Kidney capillary endothelial cell (primary cell): ENCODE data around the gene PKIB.
"Not testable (repeated sequence)": the region's sequence is repeated elsewhere in the genome, so short reads cannot be mapped to it uniquely, and the experiment has no call there.

ENCODE experiments used
- DNase-seq: peaks from one replicate; pipeline ENCODE4 v3.0.0-alpha.2; 2018; ENCODE audit warnings: low spot score

The PKIB gene

DNA sequence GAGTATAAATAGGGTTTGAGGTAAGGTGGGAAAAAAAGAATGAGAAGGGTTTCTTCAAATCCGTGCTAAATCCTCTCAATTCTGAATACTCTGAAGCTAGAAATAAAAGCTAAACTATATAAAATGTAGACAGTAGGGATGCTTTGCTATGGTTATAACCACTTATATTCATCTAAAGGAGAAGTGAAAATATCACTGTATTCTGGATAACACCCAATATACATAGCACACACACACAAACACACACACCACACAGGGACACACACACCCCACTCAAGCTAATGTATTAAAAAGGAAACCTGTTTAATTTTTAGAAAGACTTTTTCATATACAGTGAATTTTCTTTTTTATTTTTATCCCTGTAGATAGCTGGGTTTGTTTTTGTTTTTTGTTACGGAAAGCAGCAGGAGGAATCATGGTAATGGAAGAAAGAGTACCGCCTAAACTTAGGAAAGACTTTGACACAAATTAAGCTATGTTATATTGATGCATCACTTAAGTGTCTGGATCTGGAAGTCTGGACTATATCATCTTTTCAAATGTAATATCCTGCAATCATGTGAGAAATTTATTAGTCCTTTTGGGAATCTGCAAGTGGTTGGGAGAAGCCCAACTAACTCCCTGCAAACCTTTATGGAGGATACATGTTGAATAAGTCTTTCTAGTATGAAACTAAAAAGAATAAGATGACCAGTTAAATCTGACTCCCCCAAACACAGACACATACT, 100.9 kb downstream of the PKIB start:
- no peak for DNase-seq

DNA sequence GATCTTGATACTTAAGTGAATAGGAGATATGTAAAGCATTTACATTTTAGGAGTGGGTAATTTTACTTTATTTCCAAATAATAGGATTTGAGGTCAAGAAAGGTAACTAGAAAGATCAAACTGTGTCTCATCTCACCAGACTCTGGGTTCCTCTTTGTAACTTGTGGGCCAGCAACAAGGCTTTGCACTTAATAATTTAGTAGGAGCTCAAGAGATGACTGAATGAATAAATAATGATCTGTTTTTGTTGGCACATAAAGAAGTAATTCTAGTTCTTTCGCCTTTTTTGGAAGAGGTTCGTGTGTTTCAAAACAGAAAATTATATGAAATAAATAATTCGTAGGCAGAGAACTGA, 101.9 kb downstream of the PKIB start:
- DNase-seq: no peak

DNA sequence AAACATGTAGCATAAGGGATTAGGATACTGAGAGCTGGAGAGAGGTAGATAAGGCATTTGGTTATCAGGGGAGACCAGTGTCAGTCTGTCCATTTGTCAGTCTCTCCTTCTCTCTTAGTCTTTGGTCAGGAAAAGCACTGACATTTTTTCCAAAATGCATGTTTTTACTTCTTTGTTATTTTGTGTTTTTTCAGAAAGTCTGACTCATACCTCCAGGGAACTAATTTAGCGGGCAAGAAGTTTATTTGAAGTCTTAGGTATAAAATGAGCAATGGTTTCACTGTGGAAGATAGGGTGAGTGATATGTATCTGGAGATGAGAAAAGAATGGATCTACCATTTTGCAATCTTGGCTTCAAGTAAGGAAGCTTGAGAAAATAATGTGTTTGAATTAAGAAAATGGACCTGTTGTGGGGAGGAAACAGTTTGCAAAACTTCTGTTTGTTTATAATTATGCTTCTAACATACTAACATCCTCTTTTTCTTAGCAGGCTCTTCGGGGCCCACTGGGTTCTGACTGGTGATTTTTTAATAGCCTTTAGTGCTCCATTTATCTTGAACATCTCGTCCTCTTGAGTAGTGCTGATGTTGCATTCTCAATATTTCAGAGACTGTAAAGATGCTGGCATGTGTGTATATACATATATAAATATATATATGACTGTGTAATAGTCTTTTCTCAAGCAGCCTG, 102.4 kb downstream of the PKIB start:
- no peak for DNase-seq

DNA sequence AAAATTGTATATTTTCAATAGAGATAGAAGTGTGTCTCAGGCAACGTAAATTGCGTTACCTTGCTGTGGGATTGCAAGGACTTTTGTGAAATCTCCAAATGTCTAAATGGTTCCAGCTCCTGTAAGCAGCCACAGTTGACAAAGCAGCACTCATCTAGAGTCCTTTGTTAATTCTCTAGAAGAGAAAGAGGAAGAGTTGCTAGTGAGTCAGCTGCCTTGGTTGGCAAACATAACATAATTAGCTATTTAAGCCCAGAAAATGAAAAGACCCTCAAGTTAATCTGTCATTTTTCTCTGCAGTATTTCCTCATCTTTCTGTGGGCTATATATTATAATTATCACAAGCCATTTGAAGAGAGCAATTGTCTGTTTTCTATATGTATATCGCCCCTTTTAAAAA, 102.9 kb downstream of the PKIB start:
- no peak for DNase-seq

DNA sequence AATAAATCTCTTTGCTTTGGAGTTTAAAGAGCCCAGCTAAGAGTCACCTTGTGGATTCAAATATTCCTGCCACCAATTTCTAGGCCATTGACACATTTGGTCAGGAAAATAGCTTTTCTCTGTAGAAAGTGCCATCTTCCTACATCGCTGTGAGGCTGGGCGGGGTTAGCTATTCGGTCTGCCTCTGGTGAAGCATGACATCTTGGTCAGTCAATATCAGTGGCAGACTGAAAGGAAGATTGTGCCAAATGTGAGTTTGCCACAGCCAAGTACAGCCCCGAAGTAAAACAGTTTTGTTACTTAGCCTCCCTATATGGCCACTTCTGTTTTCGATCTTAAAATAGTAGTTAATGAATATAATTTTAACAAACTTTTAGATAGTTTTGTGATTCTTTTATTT, 103.9 kb downstream of the PKIB start:
- DNase-seq: no peak

DNA sequence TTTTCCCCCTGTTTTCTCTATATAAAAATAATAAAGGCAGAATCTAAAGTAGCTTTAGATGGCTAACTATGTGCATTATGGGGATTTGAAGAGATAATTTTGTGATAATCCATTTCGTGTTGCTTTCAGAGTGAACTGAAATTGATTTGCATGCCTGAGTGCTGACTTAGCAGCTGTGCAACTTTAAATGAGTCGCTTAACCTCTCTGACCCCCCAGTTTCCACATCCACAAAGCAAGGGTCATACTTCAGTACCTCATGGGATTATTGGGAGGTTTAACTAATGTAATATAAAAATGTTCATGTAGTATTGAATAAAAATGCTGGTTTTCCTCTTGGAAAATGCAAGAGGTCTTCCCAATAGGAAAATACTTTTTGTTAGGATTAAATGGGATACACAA, 105.5 kb downstream of the PKIB start:
- DNase-seq: no peak

DNA sequence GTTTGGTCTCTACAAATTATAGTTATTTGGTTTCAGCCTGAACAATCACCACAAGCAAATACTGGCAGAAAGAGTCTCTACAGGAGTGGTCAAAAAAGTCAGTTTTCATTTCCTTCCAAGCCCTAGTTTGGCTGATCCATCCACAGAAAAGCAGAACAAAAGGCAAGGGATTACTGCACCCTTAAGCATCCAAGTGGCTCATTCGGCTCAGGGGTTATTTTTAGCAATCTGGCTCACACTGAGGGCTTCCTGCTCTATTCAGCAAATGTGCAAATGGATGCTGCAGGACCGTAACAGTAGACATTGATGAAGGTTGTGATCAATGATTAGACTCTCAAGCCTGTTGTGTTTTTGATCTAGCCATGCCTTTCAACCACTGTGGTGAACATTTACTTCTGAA, 107.1 kb downstream of the PKIB start:
- peak; percentile 44 for DNase-seq

DNA sequence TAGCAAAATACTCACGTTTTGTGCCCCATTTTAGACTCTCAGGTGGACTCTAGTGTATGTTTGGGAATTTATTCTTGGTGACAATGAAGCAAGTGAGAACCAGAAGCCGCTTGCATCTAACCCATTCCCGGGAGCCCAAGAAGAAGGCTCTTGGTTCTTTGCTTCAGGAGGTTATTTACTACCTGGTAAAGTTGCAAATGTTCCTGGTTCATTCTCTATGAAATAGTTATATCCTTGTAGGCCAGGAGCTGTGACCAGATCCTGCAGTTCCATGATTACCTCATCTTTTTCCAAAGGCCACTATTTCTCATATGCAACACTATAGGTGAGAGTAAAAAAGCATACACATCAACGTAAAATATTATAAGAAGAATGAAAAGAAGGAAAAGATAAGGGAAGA, 108.4 kb downstream of the PKIB start:
- DNase-seq: no peak

DNA sequence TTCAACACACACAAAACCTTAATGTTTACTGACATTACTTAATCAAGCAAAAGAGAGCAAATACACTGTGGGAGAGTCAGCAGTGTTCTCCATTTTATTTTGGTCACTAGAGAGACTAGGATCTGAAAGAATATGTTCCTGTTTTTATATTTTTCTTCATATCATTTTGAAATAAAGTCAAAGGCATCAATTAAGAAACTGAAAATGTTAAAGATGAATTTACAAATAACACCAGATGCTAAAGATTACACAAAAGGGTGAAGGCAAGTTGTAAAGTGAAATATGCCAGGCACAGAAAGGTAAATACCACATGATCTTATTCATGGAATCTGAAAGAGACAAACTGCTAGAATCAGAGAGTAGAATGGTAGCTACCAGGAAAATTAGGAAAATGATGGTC, 109.0 kb downstream of the PKIB start:
- no peak for DNase-seq

DNA sequence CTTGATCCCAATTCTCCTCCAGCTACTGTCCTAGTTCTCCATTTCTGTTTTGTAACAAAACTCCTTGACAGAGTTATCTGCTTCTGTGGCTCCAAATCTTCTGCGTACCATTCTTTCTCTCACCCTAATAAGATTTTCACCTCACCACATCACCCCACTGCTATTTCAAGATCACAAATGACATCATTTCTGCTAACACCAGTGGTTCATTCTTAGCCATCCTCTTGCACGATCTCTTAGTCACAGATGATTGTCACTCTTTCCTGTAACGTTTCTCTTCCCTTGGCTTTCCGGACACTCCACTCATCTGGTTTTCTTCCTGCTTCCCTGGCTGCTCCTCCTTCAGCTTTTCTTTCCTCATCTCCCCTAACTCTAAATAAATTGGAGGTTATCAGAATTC, 112.5 kb downstream of the PKIB start:
- no peak for DNase-seq

DNA sequence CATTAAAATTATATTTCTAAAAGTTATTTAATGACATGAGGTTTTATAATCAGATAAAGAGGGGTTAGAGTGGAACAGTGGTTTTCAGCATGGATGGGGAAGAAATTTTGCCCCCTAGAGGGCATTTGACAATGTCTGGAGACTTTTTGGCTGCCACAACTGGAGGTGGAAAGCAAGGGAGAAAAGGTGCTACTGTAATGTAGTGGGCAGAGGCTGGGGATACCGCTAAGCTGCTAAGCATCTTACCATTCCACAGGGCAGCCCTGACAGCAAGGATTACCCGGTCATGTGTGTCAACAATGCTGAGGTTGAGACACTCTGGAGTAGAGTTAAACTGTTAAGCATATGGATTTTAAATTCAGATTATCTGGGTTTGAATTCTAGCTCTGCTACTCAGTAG, 116.4 kb downstream of the PKIB start:
- DNase-seq: no peak

DNA sequence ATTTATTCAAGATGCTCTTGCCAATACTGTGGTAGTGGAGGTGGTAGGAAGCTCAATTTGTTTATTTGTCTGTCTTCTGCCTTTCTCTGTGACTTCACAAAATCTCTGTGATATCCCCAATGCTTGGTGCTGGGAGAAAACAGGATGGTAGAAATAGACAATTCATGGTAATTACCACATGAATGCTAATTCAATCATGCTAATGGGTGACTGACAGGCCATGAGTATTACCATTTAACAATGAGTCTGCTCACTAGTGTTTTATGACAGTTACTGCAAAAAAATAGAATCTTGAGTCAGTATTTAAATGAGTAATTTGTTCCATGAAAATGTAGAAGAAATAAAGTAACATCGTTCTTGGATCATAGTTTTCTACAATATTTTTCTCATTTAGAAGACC, 117.0 kb downstream of the PKIB start:
- no peak for DNase-seq

DNA sequence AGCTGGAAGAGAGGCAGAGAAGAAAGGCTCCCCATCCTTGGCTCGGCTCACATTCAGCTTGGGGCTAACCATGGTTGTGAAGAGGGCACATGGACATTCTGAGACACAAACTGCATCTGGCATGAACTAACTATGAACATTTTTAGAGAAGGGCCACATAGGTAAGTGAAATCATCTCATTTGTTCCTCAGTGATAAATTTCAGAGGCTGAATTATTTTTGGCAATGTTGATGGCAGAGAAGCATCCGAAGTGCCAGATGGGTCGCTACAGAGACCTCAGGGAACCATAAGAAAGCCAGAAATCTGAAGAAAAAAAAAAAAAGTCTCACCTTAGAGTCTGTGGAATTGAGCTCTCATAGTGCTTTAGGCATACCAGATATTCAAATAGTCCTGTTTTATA, 120.1 kb downstream of the PKIB start:
- DNase-seq: no peak

DNA sequence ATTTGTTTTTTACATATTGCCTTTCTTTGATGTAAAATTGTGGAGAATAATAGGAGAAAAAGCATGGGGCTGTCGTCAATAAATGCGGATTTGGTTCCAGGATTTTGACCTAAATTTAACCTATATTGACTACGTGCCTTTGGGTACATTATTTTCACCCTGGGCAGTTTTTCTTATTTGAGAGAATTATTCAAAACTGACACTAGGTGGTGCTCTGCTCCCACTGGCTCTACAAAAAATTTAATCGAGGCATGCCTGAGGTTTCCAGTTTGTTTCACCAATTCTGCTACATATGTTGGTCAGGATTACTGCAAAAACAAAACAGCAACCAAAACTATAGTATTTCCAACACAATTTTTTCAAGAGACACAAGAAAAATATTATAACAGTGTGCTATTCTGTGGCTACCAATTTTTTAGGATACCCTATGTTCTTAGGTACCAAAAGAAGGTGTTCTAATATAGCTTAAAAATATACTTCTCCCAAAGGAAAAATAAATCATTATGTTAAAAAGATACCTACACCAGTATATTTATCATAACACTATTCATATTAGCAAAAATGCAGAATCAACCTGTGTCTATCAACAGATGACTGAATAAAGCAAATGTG, 120.7 kb downstream of the PKIB start:
- DNase-seq: peak; percentile 44

DNA sequence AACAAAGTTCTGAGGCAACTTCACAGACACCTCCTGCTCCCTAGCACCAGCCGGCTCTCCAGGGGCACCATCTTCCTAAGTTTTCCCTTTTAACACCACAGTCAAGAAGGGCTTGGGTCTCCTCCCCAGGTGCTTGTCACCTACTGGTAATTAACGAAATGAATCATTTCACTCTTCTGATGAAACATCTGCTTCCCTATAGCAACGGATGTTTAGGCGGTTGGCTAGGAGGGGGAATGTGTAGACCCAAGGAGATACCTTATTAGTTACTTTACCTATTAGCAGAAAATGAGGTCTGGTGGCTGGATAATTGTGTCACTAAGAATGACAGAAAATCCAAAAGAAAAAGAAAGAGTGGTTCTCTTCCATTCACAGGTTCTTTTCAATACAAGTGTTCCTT, 123.1 kb downstream of the PKIB start:
- DNase-seq: no peak

DNA sequence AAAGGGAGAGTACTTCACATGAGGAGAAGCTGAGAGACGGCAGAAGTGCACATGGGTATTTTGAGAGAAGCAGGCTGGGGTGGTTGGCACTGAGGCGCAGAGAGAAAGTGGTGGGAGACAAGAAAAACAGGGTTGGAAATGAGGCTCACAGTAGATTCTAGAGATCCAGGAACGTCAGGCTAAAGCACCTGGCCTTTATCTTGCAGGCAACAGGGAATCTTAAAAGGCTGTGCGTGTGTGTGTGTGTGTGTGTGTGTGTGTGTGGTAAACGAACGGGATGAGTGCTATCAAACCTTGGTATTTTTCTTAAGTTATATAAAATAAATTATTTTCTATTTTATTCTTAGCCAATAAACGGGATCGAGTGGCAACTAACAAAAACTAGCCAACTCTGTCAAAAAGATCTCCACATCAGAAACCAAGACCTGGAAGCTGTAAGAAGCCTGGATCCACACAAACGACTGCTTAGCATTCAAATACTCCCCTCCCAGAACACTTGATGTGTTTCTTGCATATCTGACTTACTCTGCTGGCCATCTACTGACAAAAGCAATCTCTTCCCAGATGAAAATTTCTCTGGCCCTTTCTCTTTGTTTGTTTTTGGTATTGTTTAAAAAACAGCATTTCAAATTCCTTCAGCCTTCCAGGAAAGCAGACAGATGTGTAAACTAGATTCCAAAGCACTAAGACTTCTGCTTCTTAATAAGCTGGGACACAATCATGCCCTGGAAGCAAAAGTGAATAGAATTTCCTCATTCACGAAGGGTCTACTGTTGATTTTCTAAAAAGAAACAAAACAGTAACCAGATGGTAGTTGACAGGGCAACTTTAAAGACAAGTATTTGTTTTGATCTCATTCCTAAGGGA, 124.6 kb downstream of the PKIB start:
- DNase-seq: no peak

DNA sequence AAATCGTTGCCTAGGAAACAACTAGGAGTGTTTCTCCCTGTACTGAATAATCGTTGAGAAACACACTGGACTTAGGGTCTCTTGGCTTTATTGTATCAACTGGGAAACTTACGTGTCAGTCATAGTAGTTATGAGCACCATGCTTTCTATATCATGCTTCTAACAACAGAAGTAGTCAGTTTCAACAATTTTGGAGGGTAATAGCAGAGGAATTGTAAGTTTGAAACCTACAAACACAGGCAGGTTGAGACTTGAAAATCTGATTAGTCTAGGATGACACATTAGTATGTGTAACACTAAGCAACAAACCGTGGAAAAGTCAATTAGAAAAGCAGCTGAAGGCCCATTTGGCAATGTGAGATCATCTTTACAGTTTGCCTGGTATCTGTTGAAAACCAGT, 125.4 kb downstream of the PKIB start:
- DNase-seq: no peak

DNA sequence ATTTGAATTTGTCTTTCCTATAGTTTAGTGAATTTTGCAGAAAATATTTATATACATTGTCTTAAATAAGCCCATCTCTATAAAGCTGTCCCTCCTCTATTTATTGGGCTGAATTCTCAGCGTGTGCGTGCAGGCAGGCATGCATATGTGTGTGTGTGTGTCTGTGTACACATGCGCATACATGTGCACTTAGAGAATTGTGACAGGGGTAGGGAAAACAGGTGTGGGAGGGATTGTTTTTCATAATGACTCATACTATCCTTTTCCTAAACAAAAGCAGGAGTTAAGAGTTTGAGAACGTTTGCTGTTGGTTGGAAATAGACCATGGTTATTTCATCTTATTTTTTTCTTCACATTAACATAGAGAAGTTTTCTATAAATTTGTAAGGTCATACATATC, 126.0 kb downstream of the PKIB start:
- no peak for DNase-seq

DNA sequence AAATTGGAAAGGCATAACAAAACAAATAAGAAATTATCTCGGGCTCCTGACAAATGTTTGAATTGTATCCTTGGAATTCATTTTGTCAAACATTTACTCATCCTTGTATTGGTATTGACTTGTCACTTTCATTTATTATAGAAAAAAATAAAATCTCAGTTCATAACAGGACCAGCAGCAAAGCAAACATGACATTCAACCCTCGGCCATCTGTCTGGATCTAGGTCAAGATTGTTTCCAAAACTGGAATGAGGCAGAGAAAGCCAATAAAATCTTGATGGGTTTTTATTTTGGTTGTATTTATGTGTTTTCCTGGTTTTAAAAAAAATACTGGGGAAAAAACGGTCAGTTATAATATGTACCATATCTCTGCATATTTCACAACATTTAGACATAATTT, 126.4 kb downstream of the PKIB start:
- no peak for DNase-seq

DNA sequence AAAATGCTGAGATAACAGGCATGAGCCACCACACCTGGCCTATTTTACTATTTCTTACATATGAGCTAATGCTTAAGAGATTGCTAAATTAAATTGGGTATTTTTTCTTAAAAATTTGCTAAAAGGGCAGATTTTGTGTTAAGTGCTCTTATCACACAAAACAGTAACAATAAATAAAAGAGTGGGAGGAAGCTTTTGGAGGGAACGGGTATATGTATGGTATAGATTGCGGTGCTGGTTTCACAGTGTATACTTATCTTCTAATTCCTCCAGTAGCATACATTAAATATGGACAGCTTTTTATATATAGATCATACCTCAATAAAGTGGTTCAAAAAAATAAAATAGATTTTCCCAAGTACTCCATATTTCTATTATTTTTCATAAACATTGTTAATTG, 129.9 kb downstream of the PKIB start:
- no peak for DNase-seq

DNA sequence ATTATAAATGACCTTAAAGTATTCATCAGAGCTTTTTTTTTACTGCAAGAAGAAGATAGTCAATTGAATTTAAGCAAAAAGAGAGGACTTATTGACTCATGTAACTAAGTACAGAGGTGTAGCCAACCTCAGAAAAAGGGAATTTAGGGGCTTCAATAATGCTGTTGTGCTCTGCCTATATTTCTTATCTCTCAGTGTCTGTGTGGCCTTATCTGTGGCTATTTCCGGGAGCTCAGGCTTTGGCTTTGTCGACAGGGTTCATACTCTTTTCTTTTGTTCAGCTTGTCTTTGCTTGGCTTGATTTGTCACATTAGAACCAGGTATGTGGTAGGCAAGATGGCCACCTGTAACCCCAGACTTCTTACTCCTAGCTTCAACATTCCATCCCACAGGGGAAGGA, 130.7 kb downstream of the PKIB start:
- DNase-seq: no peak

DNA sequence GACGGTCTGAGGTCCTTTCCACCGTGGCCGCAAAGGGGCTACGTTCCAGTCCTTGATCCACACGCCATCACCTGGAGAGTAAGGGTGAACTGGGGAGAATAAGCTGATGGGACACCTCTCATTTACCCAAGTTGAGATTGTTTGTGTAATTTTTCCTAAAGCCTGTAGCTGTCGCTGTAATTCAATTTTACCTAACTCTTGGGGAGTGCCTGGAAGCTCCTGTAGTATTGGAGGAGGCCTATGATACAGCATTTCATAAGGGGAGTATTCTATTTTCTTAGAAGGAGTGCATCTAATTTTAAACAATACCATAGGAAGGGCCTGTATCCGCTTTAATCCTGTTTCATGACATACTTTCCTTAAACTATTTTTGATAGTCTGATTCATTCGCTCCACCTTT, 134.0 kb downstream of the PKIB start:
- DNase-seq: not testable (repeated sequence)

DNA sequence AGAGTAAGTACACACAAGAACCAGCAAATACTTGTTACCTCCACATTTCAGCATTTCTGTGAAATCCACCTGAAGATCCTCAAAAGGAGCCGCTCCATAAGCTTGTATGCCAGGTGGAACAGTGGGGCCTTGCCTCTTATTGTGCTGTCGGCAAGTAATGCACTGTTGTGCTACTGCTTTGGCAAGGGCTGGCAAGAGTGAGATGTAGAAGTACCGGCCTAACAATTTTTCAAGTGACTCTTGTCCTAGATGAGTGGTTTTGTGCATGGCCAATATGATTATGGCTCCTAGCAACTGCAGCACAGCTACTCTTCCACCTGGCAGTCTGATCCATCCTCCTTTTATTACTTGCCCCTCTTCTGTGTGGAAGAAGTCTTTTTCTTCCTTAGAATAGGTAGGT, 134.7 kb downstream of the PKIB start:
- not testable (repeated sequence) for DNase-seq
